Ammon's horn (tissue), 1 donor: ENCODE measurements around the gene LGALS9C.
"Not testable (repeated sequence)": the region's sequence is repeated elsewhere in the genome, so short reads cannot be mapped to it uniquely, and the experiment has no call there.

ENCODE experiments used
- DNase-seq: peaks from one replicate; pipeline ENCODE4 v3.0.0-alpha.2; 2016; ENCODE audit warnings: low spot score

Gene LGALS9C

GRCh38 chr17:18476508-18477308 is at the start of gene LGALS9C:
TSS of gene LGALS9C (plus strand) at chr17:18476789. CDS start at chr17:18476855, 66 bp downstream.
- DNase-seq: not testable (repeated sequence)

DNA sequence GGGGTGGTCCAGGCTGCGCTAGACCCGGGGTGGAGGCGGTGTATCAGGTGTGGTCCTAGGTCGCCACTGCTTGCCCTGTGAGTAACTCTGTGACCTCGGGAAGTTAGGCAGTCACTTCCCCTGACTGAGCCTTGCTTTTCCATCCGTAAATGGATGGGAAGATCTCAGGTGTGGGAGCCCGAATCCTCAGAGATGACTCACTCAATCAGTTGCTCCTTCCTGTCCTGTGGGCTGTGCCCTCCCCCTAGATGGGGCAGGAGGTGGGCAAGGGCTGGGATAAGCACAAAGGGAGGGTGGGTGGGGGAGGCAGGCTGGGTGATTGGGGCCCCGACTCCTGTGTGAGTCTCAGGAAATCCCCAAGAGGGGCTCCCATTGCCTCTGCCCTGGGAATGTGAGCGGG is 44.4 kb upstream of the LGALS9C start:
- not testable (repeated sequence) for DNase-seq

- not testable (repeated sequence) for DNase-seq
These were observed 37.1 kb upstream of the LGALS9C start for GRCh38 chr17:18439465-18439870.

DNA sequence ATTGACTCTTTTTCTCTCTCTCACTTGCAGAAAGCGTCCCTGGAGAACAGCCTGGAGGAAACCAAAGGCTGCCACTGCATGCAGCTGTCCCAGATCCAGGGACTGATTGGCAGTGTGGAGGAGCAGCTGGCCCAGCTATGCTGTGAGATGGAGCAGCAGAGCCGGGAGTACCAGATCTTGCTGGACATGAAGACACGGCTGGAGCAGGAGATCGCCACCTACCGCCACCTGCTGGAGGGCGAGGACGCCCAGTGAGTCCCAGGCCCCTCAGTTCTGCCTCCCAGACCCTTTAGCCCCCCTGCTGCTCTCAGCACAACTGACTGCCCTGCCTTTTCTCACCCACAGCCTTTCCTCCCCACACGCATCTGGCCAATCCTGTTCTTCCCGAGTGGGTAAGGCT is 34.5 kb upstream of the LGALS9C start:
- DNase-seq: not testable (repeated sequence)

- not testable (repeated sequence) for DNase-seq
These were observed 34.1 kb upstream of the LGALS9C start for GRCh38 chr17:18442532-18442931.

- not testable (repeated sequence) for DNase-seq
These were observed 28.9 kb upstream of the LGALS9C start for GRCh38 chr17:18447476-18448205.

DNA sequence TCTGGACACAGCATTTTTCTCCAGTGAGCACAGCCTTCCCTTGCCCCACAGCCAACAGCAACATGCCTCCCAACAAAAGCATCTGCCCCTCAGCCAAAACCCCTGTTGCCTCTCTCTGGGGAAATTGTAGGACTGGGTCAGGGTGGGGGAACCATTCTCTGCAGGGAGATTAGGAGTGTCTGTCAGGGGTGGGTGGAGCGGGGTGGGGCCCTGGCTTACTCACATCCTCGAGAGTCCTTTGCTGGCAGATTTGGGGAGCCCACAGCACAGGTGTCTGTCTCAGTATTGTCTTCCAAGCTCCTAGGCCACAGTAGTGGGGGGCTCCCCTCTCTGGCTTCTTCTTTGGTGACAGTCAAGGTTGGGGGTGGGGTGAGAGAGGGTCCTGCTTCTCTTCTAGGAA is 28.3 kb upstream of the LGALS9C start:
- DNase-seq: not testable (repeated sequence)

- DNase-seq: not testable (repeated sequence)
These were observed 26.8 kb upstream of the LGALS9C start for GRCh38 chr17:18449833-18450232.

GRCh38 chr17:18450998-18451397 is 25.6 kb upstream of the LGALS9C start:
- DNase-seq: not testable (repeated sequence)

- not testable (repeated sequence) for DNase-seq
These were observed 24.6 kb upstream of the LGALS9C start for GRCh38 chr17:18451969-18452368.

GRCh38 chr17:18459035-18459434 is 17.6 kb upstream of the LGALS9C start:
- DNase-seq: not testable (repeated sequence)

GRCh38 chr17:18463831-18464502 is 12.6 kb upstream of the LGALS9C start:
- DNase-seq: not testable (repeated sequence)

GRCh38 chr17:18466250-18466983 is 10.2 kb upstream of the LGALS9C start:
- not testable (repeated sequence) for DNase-seq

DNA sequence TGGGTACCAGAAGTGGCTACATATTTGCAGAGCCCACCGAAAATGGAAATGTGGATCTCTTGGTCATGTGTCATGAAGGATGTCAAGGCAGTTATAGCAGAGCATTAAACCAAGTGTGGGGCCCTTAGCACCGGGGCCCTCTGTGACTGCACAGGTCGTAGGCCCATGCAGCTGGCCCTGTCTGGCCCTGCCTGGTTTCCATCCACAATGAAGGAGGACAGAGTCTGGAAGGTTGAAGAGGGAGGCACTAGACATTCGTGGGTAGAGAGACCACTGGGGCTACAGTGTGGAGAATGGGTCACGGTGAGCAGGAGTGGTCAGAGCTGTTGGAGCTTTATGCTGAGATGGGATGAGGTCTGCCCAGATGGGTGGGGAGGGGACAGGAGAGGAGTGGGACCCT is 9.6 kb upstream of the LGALS9C start:
- not testable (repeated sequence) for DNase-seq

- DNase-seq: not testable (repeated sequence)
These were observed 8.0 kb upstream of the LGALS9C start for GRCh38 chr17:18468472-18469171.

DNA sequence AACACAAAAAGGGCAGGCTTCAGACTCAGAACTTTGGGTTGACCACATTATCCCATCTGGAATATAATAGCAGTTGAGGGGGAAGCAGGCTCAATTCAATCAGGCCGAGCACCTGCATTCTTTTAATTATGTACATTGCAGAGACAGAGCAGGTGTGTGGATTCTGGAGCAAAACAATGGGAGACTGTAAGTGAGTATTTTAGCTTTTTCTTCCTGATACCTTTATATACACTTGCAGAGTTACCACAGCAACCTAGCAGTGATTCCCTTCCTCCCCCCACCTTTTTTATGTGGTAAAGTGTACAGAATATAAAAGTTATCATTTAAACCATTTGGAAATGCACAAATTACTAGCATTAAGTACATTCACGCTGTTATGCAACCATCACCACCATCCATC is 6.8 kb upstream of the LGALS9C start:
- not testable (repeated sequence) for DNase-seq

DNA sequence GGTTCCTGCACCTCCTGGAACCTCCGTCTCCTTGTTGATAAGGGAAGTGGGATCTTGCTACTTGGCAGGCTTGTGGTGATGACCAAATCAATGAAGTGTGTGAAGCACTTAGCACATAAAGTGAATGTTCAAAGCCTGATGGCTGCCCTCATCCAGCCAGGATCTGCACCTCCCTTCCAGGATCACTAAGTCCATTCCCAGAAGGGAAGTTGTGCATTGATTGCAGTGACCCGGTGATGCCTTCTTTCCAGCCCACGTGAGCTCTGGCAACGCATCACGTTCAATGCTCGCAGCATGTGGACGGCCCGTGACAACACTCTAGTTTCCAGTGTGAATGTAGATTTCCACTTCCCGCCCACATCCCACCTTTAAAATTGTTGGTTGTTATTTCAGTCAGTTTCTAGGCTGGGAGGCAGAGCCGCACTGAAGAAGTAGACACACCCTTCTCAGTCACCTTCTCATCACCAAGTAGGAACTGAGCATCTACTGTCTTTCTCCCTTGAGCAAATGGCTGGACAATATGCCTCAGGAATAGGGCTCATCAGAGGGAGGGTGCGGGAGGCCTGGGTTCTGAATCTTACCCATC is 6.2 kb upstream of the LGALS9C start:
- DNase-seq: not testable (repeated sequence)

DNA sequence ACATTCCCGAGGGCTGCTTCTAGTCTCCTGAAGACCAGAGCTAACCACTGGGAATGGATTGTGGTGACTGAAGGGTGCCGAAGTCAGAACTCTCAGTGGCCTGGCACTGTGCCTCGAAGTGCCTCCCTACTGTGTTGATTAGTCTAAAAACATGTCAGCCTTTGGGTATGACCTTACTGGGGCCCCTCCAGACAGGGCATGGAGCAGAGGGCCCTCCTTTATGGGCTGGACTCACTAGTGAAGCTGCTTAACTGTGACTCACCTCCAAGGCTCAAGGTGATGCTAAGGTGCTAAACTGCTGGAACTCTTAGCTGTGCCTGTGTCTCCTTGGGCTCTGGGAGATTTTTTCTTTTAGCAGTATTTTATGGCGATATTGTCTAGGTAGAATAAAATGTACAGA is 2.6 kb upstream of the LGALS9C start:
- DNase-seq: not testable (repeated sequence)

DNA sequence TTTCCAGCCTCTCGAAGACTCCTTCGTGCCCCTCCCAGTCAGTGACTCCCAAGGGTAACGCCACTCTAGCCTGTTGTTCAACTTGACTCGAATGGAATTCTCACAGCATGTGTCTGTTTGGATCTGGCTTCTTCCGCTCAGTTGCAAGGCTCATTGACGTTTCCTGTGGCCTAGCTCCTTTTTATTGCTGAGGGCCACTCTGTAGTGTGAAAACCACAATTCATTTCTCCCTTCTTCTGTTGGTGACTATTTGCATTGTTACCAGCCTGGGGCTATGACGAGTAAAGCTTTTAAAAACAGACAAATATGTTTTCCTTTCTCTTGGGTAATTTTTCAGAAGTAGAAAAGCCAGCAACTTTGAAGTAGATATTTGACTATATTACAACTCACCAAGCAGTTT is 1.8 kb upstream of the LGALS9C start:
- not testable (repeated sequence) for DNase-seq

- not testable (repeated sequence) for DNase-seq
These were observed 778 bp downstream of the LGALS9C start for GRCh38 chr17:18477367-18477766.

- DNase-seq: not testable (repeated sequence)
These were observed 1.8 kb downstream of the LGALS9C start for GRCh38 chr17:18478362-18478761.
